EL (cell line): ENCODE data around the gene EXOC3.

Experiments used
- DNase-seq: peaks from one replicate; pipeline ENCODE4 v3.0.0-alpha.2; 2016

Gene EXOC3

DNA sequence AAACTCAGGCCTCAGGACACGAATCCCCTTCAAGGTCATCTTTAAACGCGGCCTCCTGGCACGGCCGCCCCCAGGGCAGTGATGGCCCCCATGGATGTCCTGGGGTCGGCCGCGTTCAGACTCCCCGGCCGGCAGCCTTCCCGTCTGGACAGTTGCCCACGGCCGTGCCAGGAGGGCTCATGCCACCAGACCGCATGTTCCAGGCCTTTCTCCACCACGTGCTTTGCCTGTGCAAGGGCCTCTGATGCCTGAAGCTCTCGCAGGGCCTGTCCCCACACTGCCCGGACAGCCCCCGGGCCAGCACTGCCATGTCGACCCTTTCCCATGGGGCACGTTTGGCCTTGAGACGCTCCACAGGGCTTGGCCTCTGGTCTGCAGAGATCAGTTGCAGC is 46.7 kb downstream of the EXOC3 start:
- DNase-seq, result no peak

DNA sequence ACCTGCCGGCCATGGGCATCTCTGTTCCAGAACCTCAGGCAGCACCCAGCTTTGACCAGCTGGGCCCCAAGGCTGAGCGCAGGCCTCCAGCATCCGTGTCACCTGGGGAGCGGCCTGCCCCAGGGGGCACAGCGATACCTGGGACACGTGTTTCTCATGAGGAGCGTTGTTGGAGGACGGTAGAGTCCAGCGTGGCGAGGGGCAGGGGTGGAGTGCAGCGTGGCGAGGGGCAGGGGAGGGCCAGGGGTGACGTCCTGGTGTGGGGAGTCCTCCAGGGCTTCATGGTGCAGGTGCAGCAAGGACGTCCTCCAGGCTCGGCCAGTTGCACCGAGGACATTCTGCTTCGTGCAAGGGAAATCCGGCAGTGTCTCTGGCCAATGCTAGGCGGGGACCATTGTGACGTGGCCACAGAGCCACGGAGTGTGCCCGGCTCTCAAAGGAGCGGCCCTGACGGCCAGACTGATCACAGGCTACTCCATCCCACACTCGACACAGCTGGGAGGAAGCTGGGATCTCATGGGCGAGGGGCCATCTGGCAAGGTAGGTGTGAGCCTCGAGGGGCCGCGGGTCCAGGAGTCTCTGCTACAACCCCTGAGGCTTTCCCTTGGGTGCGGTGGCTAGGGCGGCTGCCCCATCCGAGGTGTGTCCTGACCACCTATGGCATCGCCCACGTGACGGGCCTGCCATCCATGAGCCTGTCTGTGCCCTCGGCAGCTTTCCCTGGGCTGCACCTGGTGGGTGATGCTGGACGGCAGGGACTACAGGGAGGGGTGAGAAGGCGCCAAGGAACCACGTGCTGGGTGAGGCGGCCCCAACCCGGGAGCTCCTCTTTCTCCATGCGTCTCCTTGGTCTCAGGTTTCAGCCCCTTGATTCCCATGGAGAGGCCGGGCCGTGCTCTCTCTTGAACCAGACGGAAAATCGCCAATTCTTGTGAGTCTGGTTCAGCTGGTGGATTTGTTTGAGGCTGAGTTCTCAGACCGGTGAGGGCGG is 47.4 kb downstream of the EXOC3 start:
- DNase-seq, result no peak

- no peak for DNase-seq
Measured at GRCh38 chr5:491119-491855, 48.3 kb downstream of the EXOC3 start.

DNA sequence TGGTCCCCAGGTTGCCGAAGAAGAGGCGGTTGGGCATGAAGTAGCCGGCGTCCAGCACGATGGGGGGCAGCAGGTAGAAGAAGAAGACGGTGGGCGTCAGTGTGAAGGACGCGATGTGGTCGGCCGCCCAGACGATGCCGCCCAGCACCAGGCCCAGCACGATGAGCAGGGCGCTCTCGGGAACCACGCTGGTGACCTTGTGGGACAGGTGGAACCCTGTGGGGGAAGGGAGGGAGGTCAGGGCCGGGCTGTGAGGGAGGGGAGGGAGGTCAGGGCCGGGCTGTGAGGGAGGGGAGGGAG is 48.8 kb downstream of the EXOC3 start:
- no peak for DNase-seq

- DNase-seq, result no peak
Measured at GRCh38 chr5:492314-492893, 49.4 kb downstream of the EXOC3 start.

DNA sequence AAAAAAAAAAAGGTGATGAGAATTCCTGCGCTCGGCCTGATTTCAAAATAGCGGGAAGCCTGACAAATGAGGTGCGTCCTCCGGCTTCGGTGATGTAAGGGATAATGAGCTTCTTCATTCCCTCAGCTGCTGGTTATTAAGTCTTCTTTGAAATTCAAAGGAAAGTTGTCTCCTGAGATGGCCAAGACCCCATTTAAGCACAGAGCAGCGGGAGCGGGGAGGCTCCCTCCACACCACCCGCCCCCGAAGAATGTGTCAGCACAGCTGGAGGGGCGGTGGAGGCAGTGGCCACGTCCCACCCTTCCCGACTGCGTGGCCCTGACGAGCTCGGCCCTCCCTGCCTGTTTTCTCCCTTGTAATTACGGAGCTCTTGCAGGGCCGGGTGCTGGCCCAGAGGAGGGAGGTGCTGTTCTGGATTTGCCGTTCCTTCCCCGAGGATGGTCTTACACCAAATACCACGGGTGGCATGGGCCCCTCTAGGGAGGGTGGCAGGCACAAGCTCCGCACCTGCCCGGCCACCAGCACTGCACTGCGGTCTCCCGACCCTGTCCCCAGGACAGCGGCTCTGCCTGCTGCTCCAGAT is 50.2 kb downstream of the EXOC3 start:
- DNase-seq, result no peak

DNA sequence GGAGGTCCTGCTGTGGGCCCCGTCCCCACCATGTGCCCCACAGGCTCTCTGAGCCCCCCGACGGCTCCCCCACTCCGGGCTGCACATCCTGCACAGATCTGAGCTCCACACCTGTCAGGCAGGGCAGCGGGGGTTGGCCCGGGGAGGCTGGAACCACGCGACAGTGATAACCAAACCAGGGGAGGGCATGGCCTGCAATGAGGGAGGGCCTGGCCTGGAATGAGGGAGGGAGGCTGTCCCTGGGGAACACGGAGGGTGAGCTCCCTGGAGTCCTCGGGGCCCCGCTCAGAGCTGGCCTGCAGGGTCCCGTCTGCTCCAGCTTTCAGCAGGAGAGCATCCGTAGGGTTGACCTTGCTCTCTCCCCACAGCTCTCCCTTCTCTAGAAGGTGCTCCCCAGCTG is 50.8 kb downstream of the EXOC3 start:
- DNase-seq, result no peak

DNA sequence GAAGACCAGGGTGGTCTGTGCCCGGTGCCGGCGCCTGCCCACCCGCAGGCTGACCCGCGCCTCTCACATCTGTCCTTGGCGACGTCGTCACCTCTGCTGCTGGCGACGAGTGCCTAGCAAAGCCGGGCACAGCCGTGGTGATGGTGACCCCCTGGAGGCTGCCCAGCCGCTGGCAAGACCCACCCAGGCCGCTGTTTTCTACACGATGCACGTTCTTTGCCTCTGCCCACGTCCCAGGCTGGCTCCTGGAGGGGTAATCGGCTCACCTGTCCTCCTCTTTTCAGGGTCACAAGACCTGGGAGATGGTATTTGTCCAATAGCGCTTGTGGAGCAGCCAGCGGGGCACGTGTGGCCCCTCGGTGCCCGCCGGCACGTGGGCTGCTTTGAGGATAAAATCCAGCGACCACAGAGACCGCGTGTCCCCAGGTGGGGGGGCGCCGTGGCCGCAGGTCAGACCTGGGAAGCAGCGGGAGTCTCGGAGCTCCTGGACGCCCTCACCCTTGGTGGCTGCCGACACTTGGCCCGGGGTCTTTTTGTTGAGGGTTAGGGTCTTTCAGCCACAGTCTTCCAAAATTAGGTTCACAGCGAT is 51.8 kb downstream of the EXOC3 start:
- DNase-seq, result no peak

GRCh38 chr5:496028-496427 is 53.1 kb downstream of the EXOC3 start:
- no peak for DNase-seq

DNA sequence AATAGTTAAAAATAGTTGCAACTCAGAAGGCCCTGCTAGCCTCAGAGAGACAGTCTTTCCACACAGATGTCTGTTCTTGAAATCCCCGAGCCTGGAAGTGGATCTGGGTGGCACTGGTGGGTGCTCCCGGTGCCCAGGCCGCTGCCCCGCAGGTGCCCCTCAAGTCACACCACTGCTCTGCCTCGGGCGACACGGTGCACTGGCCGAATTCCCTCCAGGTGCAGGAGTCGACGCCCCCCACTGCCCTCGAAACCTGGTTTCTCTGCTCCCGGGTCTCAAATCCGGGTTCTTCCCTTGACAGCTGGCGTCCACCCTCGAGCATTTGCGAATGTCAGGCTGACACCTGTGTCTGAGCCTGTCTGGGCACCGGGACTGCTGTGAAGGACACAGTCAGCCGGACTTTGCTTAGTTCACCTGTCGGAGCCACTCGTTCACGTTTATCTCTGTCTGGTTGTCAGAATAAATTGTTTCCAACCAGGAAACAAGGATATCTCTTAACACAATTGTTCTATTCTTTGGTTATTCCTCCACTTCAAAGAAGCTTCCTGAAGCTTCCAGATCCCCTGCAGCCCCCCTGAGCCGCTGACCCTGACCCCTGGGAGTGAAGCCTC is 54.2 kb downstream of the EXOC3 start:
- no peak for DNase-seq

DNA sequence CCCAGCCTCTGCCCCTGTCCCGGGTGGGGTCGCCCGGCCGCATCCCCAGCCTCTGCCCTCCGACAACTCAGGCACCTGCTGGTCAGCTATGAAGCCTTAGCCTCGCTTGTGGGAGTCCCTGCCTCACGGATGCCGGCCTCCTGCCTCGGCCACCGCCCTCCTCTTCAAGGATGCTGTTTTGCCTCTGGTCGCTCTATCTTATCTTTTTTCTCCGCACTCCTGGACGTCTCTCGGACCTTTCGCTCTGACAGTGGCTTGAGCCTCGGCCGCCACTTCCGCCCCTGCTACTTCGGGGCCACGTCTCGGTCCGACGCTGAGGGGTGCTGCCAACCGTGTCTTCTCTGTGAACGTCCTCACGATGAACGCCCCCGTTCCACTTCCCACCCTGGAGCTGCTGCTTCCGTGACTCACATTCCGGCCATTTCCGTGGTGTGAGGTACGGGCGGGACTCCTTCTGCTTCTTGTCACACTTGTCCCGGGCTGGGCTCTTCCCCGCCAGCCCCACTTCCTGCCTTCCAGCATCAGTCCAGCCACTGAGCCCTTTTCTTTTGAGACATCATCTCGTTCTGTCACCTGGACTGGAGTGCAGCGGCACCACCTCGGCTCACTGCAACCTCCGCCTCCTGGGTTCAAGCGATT is 55.0 kb downstream of the EXOC3 start:
- no peak for DNase-seq

DNA sequence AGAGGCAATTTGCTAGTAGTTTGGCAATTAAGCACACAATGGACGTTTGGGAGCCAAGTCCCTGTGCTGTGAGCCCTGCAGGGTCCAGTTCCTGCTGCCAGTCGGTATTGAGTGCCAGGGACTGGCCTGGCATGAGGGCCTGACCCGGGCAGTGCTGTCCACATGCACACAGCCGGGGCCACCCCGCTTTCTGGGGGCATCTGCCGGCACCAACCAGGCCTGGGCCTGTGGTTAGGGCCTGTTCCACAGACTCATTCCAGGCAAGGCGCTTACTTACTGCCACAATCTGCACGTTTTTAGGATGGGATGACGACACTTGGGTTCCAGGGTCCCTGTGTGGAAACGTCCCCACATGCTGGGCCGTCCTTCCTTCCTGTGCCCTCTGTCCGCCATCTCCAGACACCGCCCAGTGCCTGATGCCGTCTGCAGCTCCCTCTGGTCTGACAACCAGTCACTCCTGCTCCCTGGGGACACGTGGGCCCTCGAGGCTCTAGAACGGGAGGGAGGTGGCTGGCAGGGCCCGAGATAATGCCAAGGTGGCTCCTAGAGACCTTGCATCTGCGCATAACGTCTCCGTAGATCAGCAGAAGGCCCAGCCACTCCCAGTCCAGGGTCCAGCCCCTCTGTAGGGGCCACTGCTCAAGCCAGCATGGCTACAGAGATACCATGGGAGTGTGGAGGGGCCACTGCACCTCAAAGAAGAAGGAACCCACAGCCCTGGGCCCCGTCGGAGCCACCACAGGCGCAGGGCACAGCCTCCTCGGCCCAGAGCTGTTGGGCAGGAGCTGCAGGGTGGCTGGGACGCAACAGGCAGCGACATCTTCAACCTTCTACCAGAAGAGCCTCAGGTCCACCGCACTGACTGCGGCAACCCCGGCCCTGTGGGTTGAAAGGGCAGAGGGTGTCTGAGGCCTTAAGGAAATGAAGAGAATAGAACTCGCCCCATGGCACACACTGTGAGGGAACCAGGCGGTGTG is 56.5 kb downstream of the EXOC3 start:
- no peak for DNase-seq

GRCh38 chr5:500491-500890 is 57.5 kb downstream of the EXOC3 start:
- no peak for DNase-seq

DNA sequence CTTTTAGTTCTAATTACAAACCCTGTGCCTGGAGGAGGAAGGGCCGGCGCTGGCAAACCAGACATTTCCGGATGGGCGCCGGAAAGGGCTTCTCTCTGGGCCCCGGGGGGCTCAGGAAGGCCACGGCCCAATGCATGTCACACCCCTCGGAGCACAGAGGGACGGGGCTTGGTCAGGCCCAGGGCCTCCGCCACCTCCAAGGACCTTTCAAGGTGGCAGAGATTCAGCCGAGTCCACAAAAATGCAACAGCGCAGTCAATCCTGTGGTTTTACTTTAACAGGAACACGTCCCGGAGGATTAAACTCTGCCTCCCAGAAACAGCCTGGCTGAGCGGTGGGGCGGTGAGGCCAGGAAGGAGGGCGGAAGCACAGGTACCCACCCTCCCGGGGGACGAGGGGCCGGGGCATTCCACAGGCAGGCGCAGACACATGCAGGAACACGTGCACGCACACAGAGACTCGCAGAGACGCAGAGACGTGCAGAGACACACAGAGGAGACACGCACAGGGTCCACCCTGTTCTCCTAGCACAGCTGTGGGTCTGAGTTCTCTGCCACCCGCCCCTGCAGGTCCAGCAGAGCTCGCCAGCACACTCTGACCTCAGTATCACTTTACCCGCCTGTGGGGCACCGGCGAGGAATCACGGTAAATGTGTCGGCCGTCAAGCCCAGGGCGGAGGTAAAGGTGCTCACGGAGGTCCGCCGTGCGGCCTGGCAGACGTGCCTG is 58.3 kb downstream of the EXOC3 start:
- DNase-seq, result no peak

GRCh38 chr5:501831-502184 is 58.8 kb downstream of the EXOC3 start:
- DNase-seq, result no peak

DNA sequence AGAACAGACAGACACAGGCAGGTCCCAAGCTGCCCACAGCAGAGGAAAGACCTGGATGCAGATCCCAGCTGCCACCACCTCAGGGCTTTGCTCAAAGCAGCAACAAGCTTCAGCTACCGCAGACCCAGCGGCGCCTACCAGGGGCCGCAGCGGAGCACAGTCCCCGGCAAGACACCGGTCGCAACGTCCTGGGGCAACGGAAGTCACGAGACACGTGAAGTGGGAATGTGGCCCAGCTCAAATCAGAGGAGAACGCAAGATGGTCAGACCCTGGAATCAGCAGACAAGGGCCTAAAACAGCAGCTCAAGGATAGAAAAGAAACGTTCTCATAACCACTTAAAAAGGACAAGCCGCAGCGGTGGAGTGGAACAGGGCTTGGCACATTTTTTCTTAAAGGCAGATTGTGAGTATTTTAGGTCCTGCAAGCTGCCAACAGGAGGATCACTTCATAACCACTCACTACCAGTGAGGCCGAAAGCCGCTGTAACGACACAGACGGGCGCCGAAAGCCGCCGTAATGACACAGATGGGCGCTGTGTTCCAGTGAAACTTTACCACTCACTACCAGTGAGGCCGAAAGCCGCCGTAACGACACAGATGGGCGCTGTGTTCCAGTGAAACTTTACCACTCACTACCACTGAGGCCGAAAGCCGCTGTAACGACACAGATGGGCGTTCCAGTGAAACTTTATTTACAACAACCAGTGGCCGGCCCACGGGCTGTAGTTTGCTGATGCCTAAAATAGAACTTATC is 59.5 kb downstream of the EXOC3 start:
- DNase-seq, result no peak

GRCh38 chr5:504326-505154 is 61.6 kb downstream of the EXOC3 start:
- no peak for DNase-seq

DNA sequence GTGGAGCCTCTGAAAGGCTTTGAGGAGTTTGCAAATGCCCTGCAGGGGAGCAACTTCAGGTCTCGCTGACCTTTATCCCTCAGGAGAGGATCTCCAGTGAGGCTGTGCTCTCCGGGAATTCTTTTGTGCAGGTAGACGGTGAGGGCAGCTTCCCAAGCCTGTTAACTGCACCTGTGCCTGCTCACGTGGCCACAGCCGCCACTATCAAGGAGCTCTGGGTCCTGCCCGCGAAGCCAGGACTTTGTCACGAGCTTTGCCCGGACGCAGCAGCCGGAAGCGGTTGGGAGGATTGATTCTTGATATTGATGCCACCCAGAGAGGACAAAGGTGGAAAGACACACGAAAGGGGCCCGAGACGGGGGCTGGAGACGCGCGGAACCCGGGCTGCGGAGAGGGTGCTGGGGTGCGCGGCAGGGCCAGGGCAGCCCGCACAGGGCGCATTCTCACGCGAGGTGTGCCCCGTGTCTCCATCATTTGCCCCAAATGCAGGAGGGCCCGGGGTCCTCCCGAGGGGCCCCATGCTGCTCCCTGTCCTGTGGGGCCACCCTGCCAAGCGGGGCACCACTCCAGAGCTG is 63.1 kb downstream of the EXOC3 start:
- no peak for DNase-seq
